GM12872 (cell line): Measurements from ENCODE around the gene ACKR4.

Experiments used
- CTCF ChIP-seq: IDR thresholded peaks from 3 replicates; pipeline ENCODE4 v1.5.1; 2011; ENCODE audit warnings: low read depth, mild to moderate bottlenecking, low read length, moderate library complexity; ENCODE audit not compliant: insufficient read depth

The ACKR4 gene

GRCh38 chr3:132596326-132596725, 744 bp upstream of the ACKR4 start:
- no peak for TF ChIP-seq CTCF

- TF ChIP-seq CTCF: no peak
Observed at GRCh38 chr3:132597660-132598059, 590 bp downstream of the ACKR4 start.

- TF ChIP-seq CTCF: no peak
Observed at GRCh38 chr3:132598181-132598580, 1.1 kb downstream of the ACKR4 start.

GRCh38 chr3:132605374-132605792, 8.3 kb downstream of the ACKR4 start:
- no peak for TF ChIP-seq CTCF

GRCh38 chr3:132606085-132606484, 9.0 kb downstream of the ACKR4 start:
- TF ChIP-seq CTCF: no peak

GRCh38 chr3:132615881-132616280, 18.8 kb downstream of the ACKR4 start:
- TF ChIP-seq CTCF: no peak

- no peak for TF ChIP-seq CTCF
Observed at GRCh38 chr3:132616780-132617179, 19.7 kb downstream of the ACKR4 start.

GRCh38 chr3:132622148-132622547, 25.1 kb downstream of the ACKR4 start:
- TF ChIP-seq CTCF: no peak
